Measurements from ENCODE around the gene CACNA2D2.

DNA sequence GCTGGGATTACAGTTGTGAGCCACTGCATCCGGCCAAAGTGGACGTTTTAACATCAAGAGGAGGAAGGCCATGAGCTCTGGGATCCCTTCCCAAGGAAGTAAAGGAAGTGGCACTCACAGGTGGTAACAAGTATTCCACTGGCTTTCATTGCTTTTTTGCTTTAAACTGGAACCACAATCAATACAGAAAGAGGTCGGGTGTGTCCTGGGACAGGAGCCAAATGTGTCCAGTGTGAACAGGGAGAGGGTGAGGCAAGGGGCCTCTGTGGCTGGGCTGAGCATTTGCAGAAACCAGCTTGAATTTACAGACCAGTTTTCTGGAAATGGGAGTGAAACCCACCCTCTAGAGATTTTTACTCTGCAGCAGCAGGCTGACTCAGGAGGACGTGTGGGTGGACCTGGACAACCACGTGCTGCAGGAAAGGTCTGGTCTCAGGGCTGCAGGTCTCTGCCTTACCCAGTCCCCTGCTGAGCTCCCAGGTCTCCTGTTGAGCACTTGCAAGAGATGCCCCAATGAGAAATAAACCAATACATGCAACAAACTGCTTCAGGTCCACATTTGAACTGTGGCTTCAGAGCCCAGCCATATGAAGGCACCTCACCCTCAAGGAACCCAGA, 101.3 kb downstream of the CACNA2D2 start:
- TF ChIP-seq SUZ12 (IDR thresholded peaks at IDR 0.05) (no peak), CTBP1 (IDR thresholded peaks at IDR 0.05; ENCODE audit: borderline replicate concordance) (no peak), BHLHE40 (IDR thresholded peaks at IDR 0.05; ENCODE audit: borderline replicate concordance) (no peak), SP1 (IDR thresholded peaks at IDR 0.05) (no peak), FOXM1 (IDR thresholded peaks at IDR 0.05; ENCODE audit: borderline replicate concordance) (no peak), L3MBTL2 (conservative IDR thresholded peaks at IDR 0.05) (no peak), ELF4 (IDR thresholded peaks at IDR 0.05) (no peak), FOXA1 (IDR thresholded peaks at IDR 0.05) (no peak), FOXK2 (IDR thresholded peaks at IDR 0.05) (no peak), LEF1 (IDR thresholded peaks at IDR 0.05; ENCODE audit: borderline replicate concordance) (no peak)
- TF ChIP-seq, protein P1, sequence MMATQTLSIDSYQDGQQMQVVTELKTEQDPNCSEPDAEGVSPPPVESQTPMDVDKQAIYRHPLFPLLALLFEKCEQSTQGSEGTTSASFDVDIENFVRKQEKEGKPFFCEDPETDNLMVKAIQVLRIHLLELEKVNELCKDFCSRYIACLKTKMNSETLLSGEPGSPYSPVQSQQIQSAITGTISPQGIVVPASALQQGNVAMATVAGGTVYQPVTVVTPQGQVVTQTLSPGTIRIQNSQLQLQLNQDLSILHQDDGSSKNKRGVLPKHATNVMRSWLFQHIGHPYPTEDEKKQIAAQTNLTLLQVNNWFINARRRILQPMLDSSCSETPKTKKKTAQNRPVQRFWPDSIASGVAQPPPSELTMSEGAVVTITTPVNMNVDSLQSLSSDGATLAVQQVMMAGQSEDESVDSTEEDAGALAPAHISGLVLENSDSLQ (IDR thresholded peaks at IDR 0.05), result no peak

All from HEK293T (cell line).